ENCODE results near the gene NME4.

Gene NME4

GRCh38 chr16:407253-407652 is 10.3 kb downstream of the NME4 start:
- TF ChIP-seq SPI1 (IDR thresholded peaks at IDR 0.05; ENCODE audit: borderline replicate concordance, low read depth) (no peak), POLR2AphosphoS5 (IDR thresholded peaks at IDR 0.05; ENCODE audit: low read depth) (no peak), GABPA (IDR thresholded peaks at IDR 0.05; ENCODE audit: low read depth) (no peak), CTCF (IDR thresholded peaks at IDR 0.05; ENCODE audit: insufficient read depth, low read length) (no peak)
- TF ChIP-seq, protein P1, sequence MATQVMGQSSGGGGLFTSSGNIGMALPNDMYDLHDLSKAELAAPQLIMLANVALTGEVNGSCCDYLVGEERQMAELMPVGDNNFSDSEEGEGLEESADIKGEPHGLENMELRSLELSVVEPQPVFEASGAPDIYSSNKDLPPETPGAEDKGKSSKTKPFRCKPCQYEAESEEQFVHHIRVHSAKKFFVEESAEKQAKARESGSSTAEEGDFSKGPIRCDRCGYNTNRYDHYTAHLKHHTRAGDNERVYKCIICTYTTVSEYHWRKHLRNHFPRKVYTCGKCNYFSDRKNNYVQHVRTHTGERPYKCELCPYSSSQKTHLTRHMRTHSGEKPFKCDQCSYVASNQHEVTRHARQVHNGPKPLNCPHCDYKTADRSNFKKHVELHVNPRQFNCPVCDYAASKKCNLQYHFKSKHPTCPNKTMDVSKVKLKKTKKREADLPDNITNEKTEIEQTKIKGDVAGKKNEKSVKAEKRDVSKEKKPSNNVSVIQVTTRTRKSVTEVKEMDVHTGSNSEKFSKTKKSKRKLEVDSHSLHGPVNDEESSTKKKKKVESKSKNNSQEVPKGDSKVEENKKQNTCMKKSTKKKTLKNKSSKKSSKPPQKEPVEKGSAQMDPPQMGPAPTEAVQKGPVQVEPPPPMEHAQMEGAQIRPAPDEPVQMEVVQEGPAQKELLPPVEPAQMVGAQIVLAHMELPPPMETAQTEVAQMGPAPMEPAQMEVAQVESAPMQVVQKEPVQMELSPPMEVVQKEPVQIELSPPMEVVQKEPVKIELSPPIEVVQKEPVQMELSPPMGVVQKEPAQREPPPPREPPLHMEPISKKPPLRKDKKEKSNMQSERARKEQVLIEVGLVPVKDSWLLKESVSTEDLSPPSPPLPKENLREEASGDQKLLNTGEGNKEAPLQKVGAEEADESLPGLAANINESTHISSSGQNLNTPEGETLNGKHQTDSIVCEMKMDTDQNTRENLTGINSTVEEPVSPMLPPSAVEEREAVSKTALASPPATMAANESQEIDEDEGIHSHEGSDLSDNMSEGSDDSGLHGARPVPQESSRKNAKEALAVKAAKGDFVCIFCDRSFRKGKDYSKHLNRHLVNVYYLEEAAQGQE (IDR thresholded peaks at IDR 0.05; ENCODE audit: insufficient replicate concordance, low read depth): no peak
- H3K27ac ChIP-seq (replicated peaks): no peak overlapping the region
- no peak for DNase-seq (ENCODE audit: low read depth in 1 of 2, low spot score in 1 of 2)
- no peak overlapping the region for H3K4me3 ChIP-seq (replicated peaks; ENCODE audit: insufficient read depth, low read length)
- H3K27me3 ChIP-seq (ENCODE audit: insufficient read depth, poor library complexity, severe bottlenecking): no peaks in the 10 kb centered on the region

GRCh38 chr16:410516-411178 is 13.6 kb downstream of the NME4 start:
- H3K4me3 ChIP-seq (replicated peaks; ENCODE audit: insufficient read depth, low read length): no peak overlapping the region
- no peak overlapping the region for H3K27ac ChIP-seq (replicated peaks)
- TF ChIP-seq CTCF (IDR thresholded peaks at IDR 0.05; ENCODE audit: insufficient read depth, low read length): no peak
- no peak for TF ChIP-seq GABPA (IDR thresholded peaks at IDR 0.05; ENCODE audit: low read depth)
- TF ChIP-seq, protein P1 (IDR thresholded peaks at IDR 0.05; ENCODE audit: insufficient replicate concordance, low read depth): no peak
- TF ChIP-seq POLR2AphosphoS5 (IDR thresholded peaks at IDR 0.05; ENCODE audit: low read depth): no peak
- no peak for TF ChIP-seq SPI1 (IDR thresholded peaks at IDR 0.05; ENCODE audit: borderline replicate concordance, low read depth)
- H3K27me3 ChIP-seq (ENCODE audit: insufficient read depth, poor library complexity, severe bottlenecking): no peaks in the 10 kb centered on the region
- no peak for DNase-seq (ENCODE audit: low read depth in 1 of 2, low spot score in 1 of 2)

DNA sequence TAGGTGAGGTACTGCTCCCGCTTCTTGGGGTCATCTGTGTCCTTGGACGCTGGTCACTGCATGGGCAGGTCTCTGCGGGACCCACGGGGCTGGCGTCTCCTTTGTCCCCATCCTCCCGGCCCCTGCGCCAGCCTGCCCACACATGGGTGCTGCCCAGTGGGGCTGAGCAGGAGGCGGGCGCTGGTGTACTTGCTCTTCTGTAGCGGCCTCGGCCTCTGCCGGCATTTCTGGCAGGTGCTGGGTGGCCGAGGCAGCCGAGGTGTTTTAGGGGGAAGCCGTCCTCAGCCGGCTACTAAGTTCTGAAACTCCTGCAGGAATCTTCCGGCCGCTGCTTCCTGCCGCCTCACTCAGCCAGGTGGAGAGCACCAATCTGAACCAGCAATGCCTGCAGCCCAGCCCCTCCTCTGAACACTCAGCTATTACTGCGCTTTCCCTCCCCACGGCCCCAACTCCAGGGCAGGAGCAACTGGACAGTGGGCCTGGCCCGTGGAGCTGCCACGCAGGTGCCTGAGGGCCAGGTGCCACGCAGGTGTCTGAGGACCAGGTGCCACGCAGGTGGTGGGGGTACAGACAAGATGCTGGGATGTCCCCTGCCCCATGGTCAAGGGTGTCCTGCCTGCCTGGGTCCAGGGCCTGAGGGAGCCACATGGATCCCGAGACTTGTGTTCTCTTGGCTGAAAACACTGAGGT is 14.7 kb downstream of the NME4 start:
- Histone ChIP-seq H3K4me3 (replicated peaks; ENCODE audit: insufficient read depth, low read length) (no peak overlapping the region), H3K27ac (replicated peaks) (no peak overlapping the region), H3K27me3 (ENCODE audit: insufficient read depth, poor library complexity, severe bottlenecking) (no peaks in the 10 kb centered on the region)
- no peak for DNase-seq (ENCODE audit: low read depth in 1 of 2, low spot score in 1 of 2)
- TF ChIP-seq POLR2AphosphoS5 (IDR thresholded peaks at IDR 0.05; ENCODE audit: low read depth): no peak
- no peak for TF ChIP-seq SPI1 (IDR thresholded peaks at IDR 0.05; ENCODE audit: borderline replicate concordance, low read depth)
- TF ChIP-seq, protein P1 (IDR thresholded peaks at IDR 0.05; ENCODE audit: insufficient replicate concordance, low read depth): no peak
- TF ChIP-seq CTCF (IDR thresholded peaks at IDR 0.05; ENCODE audit: insufficient read depth, low read length): no peak
- TF ChIP-seq GABPA (IDR thresholded peaks at IDR 0.05; ENCODE audit: low read depth): no peak

Data from HL-60 (cell line).